Bronchial smooth muscle cell (primary cell): ENCODE measurements around the gene ARIH2. TPM values are rescaled to one million over a fixed set of nuclear protein-coding genes. Genes with fewer than 3 reads are reported as not detected.

Experiments used
- total RNA-seq: library from RNA; depleted of rRNA; stranded (reverse); fragments of >200 nt; gene quantifications from 2 replicates; pipeline ENCODE4 v1.2.1, GENCODE V29; 2014

ARIH2 gene
- 47.3 and 59.5 TPM in 2 replicates for total RNA-seq

GRCh38 chr3:48918388-48919214, at the start of gene ARIH2:
Gene ARIH2 (plus strand): TSS chr3:48918842. CDS start chr3:48927559, 8,717 bp downstream.

GRCh38 chr3:48898383-48899234, 20.0 kb upstream of the ARIH2 start, which contains the start of gene SLC25A20:
Gene SLC25A20 (minus strand): TSS chr3:48898882. CDS start chr3:48898794, 88 bp downstream.

GRCh38 chr3:48989796-48990635, 71.4 kb downstream of the ARIH2 start, which contains the start of gene P4HTM:
Gene P4HTM (plus strand): TSS chr3:48990241. CDS start chr3:48990257, 16 bp downstream.

GRCh38 chr3:49007068-49007770, 88.6 kb downstream of the ARIH2 start, which contains the start of gene WDR6:
Gene WDR6 (plus strand): TSS chr3:49007391. CDS start chr3:49007432, 41 bp downstream.

GRCh38 chr3:49017971-49018706, 99.5 kb downstream of the ARIH2 start, which contains the start of gene DALRD3:
Gene DALRD3 (minus strand): TSS chr3:49018580. CDS start chr3:49018564, 16 bp downstream.

GRCh38 chr3:49021813-49022687, 103.4 kb downstream of the ARIH2 start, which contains the start of gene NDUFAF3:
Gene NDUFAF3 (plus strand): TSS chr3:49022121. CDS start chr3:49022145, 24 bp downstream.

GRCh38 chr3:49028673-49029562, 110.3 kb downstream of the ARIH2 start, which contains the start of gene IMPDH2:
Gene IMPDH2 (minus strand): TSS chr3:49029398. CDS start chr3:49029350, 48 bp downstream.

Other genes starting within 250 kb of the ARIH2 start
- gene NCKIPSD, start 232.9 kb upstream of the ARIH2 start, total RNA-seq, result 8.4 and 9.4 TPM in 2 replicates
- 55.3 and 61.5 TPM in 2 replicates for gene IP6K2, start 201.6 kb upstream of the ARIH2 start, total RNA-seq
- gene PRKAR2A, start 71.0 kb upstream of the ARIH2 start, total RNA-seq, result 19.2 and 23.5 TPM in 2 replicates
- gene SLC25A20, start 20.0 kb upstream of the ARIH2 start, total RNA-seq, result 20.8 and 21.0 TPM in 2 replicates
- gene P4HTM, start 71.4 kb downstream of the ARIH2 start, total RNA-seq, result 35.0 TPM in 2 replicates
- 73.6 and 93.7 TPM in 2 replicates for gene WDR6, start 88.5 kb downstream of the ARIH2 start, total RNA-seq
- gene DALRD3, start 99.7 kb downstream of the ARIH2 start, total RNA-seq, result 49.2 and 72.1 TPM in 2 replicates
- gene NDUFAF3, start 103.3 kb downstream of the ARIH2 start, total RNA-seq, result 61.9 and 75.1 TPM in 2 replicates
- 394 and 444 TPM in 2 replicates for gene IMPDH2, start 110.6 kb downstream of the ARIH2 start, total RNA-seq
- gene QRICH1, start 175.2 kb downstream of the ARIH2 start, total RNA-seq, result 41.7 and 59.1 TPM in 2 replicates
- 285 and 326 TPM in 2 replicates for gene QARS1, start 185.9 kb downstream of the ARIH2 start, total RNA-seq
- gene USP19, start 202.0 kb downstream of the ARIH2 start, total RNA-seq, result 38.3 and 61.7 TPM in 2 replicates
- 531 and 711 TPM in 2 replicates for gene LAMB2, start 214.2 kb downstream of the ARIH2 start, total RNA-seq
- gene CCDC71, start 247.5 kb downstream of the ARIH2 start, total RNA-seq, result 18.8 and 19.5 TPM in 2 replicates